ENCODE results near the gene DBNDD2. TPM values are rescaled to one million over a fixed set of nuclear protein-coding genes. Genes with fewer than 3 reads are reported as not detected.

DBNDD2 gene
- total and polyA plus RNA-seq, 12 donors: 2.1 to 71.1 (median 31.5) TPM

- peak in 2 of 7 donors; percentile 45 to 46 for DNase-seq
- Histone ChIP-seq H3K4me3 (no peak overlapping the region), H3K27ac (peak overlapping the region in 1 of 5 donors; percentile 61), H3K9me3 (replicated peaks in 1 of 3) (no peaks in the 10 kb centered on the region), H3K4me1 (replicated peaks in 1 of 2) (peaks cover 0 to 13% of the 10 kb centered on the region in 2 donors), H3K36me3 (replicated peaks in 1 of 2) (peaks cover 0 to 23% of the 10 kb centered on the region in 2 donors), H3K27me3 (no peaks in the 10 kb centered on the region)
- WGBS, 4 donors: 60 to 70% (median 65%) methylated on average over 6 of the region's 6 CpGs
- intact Hi-C loops (cut with DNase I): no loop called here
- TF ChIP-seq POLR2A (IDR thresholded peaks at IDR 0.05): no peak
- no peak for TF ChIP-seq CTCF (IDR thresholded peaks at IDR 0.05)
Measured at GRCh38 chr20:45368221-45368980, 39.7 kb upstream of the DBNDD2 start.

- H3K27me3 ChIP-seq: no peaks in the 10 kb centered on the region
- H3K4me1 ChIP-seq (replicated peaks in 1 of 2): peaks cover 0 to 10% of the 10 kb centered on the region in 2 donors
- H3K36me3 ChIP-seq (replicated peaks in 1 of 2): peaks cover 0 to 23% of the 10 kb centered on the region in 2 donors
- intact Hi-C loops (cut with DNase I): loop anchor here (5.0 kb wide), 3 partner anchors 43 to 62 kb away; no protein-coding TSS in a partner anchor
- WGBS, 4 donors: 65 to 79% (median 78%) methylated on average over 3 of the region's 3 CpGs
- no peaks in the 10 kb centered on the region for H3K9me3 ChIP-seq (replicated peaks in 1 of 3)
- TF ChIP-seq CTCF (IDR thresholded peaks at IDR 0.05) (no peak), POLR2A (IDR thresholded peaks at IDR 0.05) (no peak)
- no peak overlapping the region for H3K27ac ChIP-seq
- no peak for DNase-seq
- H3K4me3 ChIP-seq: no peak overlapping the region
Measured at GRCh38 chr20:45370571-45371160, 37.4 kb upstream of the DBNDD2 start.

GRCh38 chr20:45372241-45372640, 35.8 kb upstream of the DBNDD2 start:
- Histone ChIP-seq H3K9me3 (replicated peaks in 1 of 3) (no peaks in the 10 kb centered on the region), H3K27me3 (no peaks in the 10 kb centered on the region), H3K27ac (no peak overlapping the region), H3K4me3 (no peak overlapping the region), H3K4me1 (replicated peaks in 1 of 2) (peaks cover 0 to 10% of the 10 kb centered on the region in 2 donors), H3K36me3 (replicated peaks in 1 of 2) (peaks cover 0 to 9% of the 10 kb centered on the region in 2 donors)
- no peak for TF ChIP-seq CTCF (IDR thresholded peaks at IDR 0.05)
- 86 to 92% (median 90%) methylated on average over 9 to 10 of the region's 10 CpGs for WGBS, 4 donors
- no peak for DNase-seq
- intact Hi-C loops (cut with DNase I): loop anchor here (2.0 to 5.0 kb wide), 4 partner anchors 45 to 65 kb away; no protein-coding TSS in a partner anchor

GRCh38 chr20:45372646-45373352, 35.3 kb upstream of the DBNDD2 start:
- TF ChIP-seq CTCF (IDR thresholded peaks at IDR 0.05) (no peak), POLR2A (IDR thresholded peaks at IDR 0.05) (no peak)
- H3K36me3 ChIP-seq (replicated peaks in 1 of 2): peaks cover 0 to 3% of the 10 kb centered on the region in 2 donors
- intact Hi-C loops (cut with DNase I): loop anchor here (2.0 to 5.0 kb wide), 4 partner anchors 45 to 64 kb away; no protein-coding TSS in a partner anchor
- H3K27me3 ChIP-seq: no peaks in the 10 kb centered on the region
- DNase-seq: no peak
- peak overlapping the region in 1 of 4 donors; percentile 59 for H3K4me3 ChIP-seq
- 47 to 60% (median 54%) methylated on average over 19 to 30 of the region's 30 CpGs for WGBS, 4 donors
- no peaks in the 10 kb centered on the region for H3K9me3 ChIP-seq (replicated peaks in 1 of 3)
- H3K27ac ChIP-seq: peak overlapping the region in 1 of 5 donors; percentile 64
- peaks cover 0 to 10% of the 10 kb centered on the region in 2 donors for H3K4me1 ChIP-seq (replicated peaks in 1 of 2)

Data from adrenal gland (tissue), 12 donors.